ENCODE data around the gene TPM1. TPM values are rescaled to one million over a fixed set of nuclear protein-coding genes. Genes with fewer than 3 reads are reported as not detected.

TPM1 gene
- total and polyA plus RNA-seq, 3 donors from 2014 or later = 126 to 135 (median 126) TPM

DNA sequence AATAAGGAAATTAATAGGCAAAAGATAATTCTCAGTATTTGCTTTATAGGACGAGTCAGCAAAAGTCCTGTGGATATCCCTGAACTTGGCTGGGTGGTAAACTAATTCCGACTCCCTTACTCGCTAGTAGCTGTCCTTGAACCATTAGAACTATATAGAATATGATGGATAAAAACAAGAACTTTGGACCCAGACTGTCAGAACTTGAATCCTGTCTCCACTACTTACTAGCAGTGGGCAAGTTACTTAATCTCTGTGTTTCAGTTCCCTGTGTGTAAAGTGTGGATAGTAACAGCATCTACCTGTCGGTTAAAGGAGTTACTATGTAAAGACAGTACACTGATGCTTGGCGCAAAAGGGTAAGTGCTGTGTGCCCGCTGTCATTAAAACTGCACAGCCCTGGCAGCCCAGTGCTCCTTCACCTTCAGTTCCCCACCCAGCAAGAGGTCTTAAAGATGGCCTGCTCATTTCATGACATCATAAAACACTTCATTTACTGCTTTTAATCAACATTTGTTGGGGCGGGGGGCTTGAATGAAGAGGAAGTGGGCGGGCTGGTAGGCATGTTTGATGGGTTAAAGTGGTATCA is 7.3 kb downstream of the TPM1 start:
- Histone ChIP-seq H3K27ac (peak overlapping the region; percentile 88 to 91), H3K36me3 (ENCODE audit: low read depth, missing control alignments) (no peaks in the 10 kb centered on the region), H3K4me3 (peak overlapping the region; percentile 71 to 83), H3K4me1 (peaks cover 45% of the 10 kb centered on the region), H3K9me3 (no peaks in the 10 kb centered on the region), H3K27me3 (no peaks in the 10 kb centered on the region)
- no peak for TF ChIP-seq POLR2A (IDR thresholded peaks at IDR 0.05)
- TF ChIP-seq, protein P1, sequence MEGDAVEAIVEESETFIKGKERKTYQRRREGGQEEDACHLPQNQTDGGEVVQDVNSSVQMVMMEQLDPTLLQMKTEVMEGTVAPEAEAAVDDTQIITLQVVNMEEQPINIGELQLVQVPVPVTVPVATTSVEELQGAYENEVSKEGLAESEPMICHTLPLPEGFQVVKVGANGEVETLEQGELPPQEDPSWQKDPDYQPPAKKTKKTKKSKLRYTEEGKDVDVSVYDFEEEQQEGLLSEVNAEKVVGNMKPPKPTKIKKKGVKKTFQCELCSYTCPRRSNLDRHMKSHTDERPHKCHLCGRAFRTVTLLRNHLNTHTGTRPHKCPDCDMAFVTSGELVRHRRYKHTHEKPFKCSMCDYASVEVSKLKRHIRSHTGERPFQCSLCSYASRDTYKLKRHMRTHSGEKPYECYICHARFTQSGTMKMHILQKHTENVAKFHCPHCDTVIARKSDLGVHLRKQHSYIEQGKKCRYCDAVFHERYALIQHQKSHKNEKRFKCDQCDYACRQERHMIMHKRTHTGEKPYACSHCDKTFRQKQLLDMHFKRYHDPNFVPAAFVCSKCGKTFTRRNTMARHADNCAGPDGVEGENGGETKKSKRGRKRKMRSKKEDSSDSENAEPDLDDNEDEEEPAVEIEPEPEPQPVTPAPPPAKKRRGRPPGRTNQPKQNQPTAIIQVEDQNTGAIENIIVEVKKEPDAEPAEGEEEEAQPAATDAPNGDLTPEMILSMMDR (IDR thresholded peaks at IDR 0.05) = no peak
- DNase-seq = no peak
- WGBS, 2 donors = 64 to 70% methylated on average over 8 of the region's 8 CpGs
- intact Hi-C loops (cut with DNase I; ENCODE audit: low total_unique reads) = loop anchor here (10.0 kb wide), 2 partner anchors 45 to 265 kb away; no protein-coding TSS in a partner anchor

DNA sequence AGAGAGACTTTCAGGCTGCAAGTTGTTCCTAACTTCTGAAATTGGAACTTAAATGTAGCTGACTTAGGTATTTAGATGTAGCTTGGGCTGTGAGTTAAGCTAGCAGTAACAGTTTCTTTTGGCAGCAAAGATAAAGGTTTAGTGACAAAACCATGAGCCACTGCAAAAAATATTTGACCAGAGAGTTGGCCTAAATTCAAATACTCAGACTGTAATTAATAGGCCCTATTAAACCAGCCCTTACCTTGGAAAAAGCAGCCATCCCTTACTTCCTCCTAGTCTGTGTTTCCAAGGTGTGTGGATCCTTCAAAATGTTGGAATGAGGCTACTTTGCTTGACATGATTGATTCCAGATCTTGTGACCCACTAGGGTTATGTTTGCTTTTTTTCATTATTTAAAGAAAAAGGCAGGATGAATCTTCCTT is 8.2 kb downstream of the TPM1 start:
- Histone ChIP-seq H3K27me3 (no peaks in the 10 kb centered on the region), H3K4me3 (no peak overlapping the region), H3K9me3 (no peaks in the 10 kb centered on the region), H3K36me3 (ENCODE audit: low read depth, missing control alignments) (no peaks in the 10 kb centered on the region), H3K4me1 (peaks cover 45% of the 10 kb centered on the region), H3K27ac (peak overlapping the region; percentile 23 to 91)
- intact Hi-C loops (cut with DNase I; ENCODE audit: low total_unique reads) = no loop called here
- no peak for TF ChIP-seq POLR2A (IDR thresholded peaks at IDR 0.05)
- TF ChIP-seq, protein P1 (IDR thresholded peaks at IDR 0.05) = no peak
- no peak for DNase-seq

DNA sequence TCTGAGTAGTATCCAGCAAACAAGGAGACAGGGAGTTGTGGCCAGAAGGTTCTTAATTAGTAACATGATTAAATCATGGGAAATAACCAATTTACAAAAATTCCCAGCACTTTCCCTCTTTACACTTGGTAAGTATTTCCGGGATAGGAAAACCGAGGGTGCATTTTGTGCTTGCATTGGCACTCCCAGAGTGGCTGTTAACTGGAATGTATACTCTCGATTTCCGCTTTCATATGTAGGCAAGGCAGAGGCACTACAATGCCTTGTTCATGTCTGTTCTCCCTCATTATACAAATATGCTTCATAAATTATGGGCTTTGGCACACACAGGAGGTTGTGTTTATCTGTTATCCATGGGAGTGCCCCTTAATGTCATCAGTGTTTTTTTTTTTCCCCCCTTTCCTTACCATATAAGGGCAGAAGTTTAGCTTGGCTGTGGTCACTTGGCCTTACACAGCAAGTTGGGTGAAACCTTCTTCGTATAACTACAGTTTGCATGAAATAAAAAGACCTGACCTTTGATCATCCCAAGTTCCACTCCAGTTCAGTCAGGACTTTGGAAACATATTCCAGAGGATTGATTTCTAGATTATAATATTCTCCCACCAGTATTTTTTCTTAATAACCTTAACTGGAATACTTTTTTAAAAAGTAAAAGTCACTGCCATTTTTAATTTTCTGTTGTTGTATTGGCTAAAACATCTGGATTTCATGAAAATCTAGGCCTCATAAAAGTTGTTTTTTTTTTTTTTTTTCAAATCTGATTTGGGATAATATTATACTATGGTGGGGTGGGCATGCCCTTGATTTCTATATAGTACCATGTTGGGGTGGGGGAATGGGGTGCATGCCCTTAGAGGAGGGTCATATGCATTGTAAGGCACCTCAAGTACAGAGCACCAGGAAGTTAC is 8.9 kb downstream of the TPM1 start:
- no peak for DNase-seq
- peaks cover 45% of the 10 kb centered on the region for H3K4me1 ChIP-seq
- no peaks in the 10 kb centered on the region for H3K36me3 ChIP-seq (ENCODE audit: low read depth, missing control alignments)
- peak overlapping the region; percentile 21 to 91 for H3K27ac ChIP-seq
- no peaks in the 10 kb centered on the region for H3K9me3 ChIP-seq
- TF ChIP-seq POLR2A (IDR thresholded peaks at IDR 0.05) = no peak
- TF ChIP-seq, protein P1 (IDR thresholded peaks at IDR 0.05) = no peak
- no peaks in the 10 kb centered on the region for H3K27me3 ChIP-seq
- no peak overlapping the region for H3K4me3 ChIP-seq
- WGBS, 2 donors = 60 to 65% methylated on average over 5 of the region's 5 CpGs
- intact Hi-C loops (cut with DNase I; ENCODE audit: low total_unique reads) = no loop called here

DNA sequence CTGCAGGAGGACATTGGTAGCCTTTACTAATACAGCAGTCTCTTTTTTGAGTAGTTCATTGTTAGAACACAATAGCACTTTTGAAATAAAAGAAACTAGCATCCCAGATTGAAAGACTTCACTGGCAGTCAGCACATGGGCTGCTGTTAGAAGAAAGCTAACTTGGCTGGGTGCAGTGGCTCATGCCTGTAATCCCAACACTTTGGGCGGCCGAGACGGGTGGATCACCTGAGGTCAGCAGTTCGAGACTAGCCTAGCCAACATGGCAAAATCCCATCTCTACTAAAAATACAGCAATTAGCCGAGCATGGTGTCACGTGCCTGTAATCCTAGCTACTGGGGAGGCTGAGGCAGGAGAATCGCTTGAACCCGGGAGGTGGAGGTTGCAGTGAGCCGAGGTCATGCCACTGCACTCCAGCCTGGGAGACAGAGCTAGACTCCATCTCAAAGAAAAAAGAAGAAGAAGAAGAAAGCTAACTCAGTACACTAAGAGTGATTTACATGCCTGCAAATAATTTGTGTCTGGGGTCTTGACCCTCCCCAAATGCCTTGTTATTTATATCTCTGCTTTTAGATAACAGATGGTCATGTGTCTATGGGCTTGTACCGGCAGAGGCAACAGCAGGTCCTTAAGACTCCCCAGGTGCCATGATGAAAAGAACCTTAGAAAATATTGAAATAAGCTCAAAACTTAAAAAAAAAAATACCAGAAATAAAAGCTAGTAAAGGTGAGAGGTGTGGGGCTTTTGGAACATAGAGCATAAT is 9.7 kb downstream of the TPM1 start:
- Histone ChIP-seq H3K27me3 (no peaks in the 10 kb centered on the region), H3K4me1 (peaks cover 45% of the 10 kb centered on the region)
- intact Hi-C loops (cut with DNase I; ENCODE audit: low total_unique reads) = no loop called here

More for the DNA sequence above, 9.7 kb downstream of the TPM1 start:
- Histone ChIP-seq H3K27ac (peak overlapping the region; percentile 40 to 91), H3K4me3 (no peak overlapping the region), H3K9me3 (no peaks in the 10 kb centered on the region), H3K36me3 (ENCODE audit: low read depth, missing control alignments) (no peaks in the 10 kb centered on the region)
- WGBS, 2 donors = 67 to 69% methylated on average over 10 of the region's 10 CpGs
- DNase-seq = no peak
- no peak for TF ChIP-seq POLR2A (IDR thresholded peaks at IDR 0.05)
- TF ChIP-seq, protein P1 (IDR thresholded peaks at IDR 0.05) = no peak
